ENCODE measurements around the gene SLC25A21. TPM values are rescaled to one million over a fixed set of nuclear protein-coding genes. Genes with fewer than 3 reads are reported as not detected.

The SLC25A21 gene
- total and polyA plus RNA-seq, 2 donors (not counting 1 experiment from before 2014, with no cell fraction given), result 0.50 to 0.62 TPM

- no peak overlapping the region for H3K27ac ChIP-seq (ENCODE audit: insufficient read depth, low read length)
- H3K9me3 ChIP-seq (ENCODE audit: control insufficient read depth, insufficient read depth, low read depth, low read length), result no peaks in the 10 kb centered on the region
- no peaks in the 10 kb centered on the region for H3K36me3 ChIP-seq (ENCODE audit: control insufficient read depth, insufficient read depth, low read length)
- peaks cover 3% of the 10 kb centered on the region for H3K27me3 ChIP-seq (ENCODE audit: control insufficient read depth, insufficient read depth, low read length)
- no peaks in the 10 kb centered on the region for H3K4me1 ChIP-seq (ENCODE audit: control insufficient read depth, extremely low read depth, insufficient read depth, low read length)
- no peak for DNase-seq (ENCODE audit: low read depth in 2 of 2)
- H3K4me3 ChIP-seq (replicated peaks in 1 of 4; ENCODE audit: control extremely low read depth in 1 of 4, insufficient read depth in 1 of 4, low read depth in 3 of 4, low read length in 4 of 4), result no peak overlapping the region
- no peak for TF ChIP-seq EZH2 (IDR thresholded peaks at IDR 0.05; ENCODE audit: low read length, missing control alignments)
- no peak for TF ChIP-seq CTCF (conservative IDR thresholded peaks at IDR 0.05 in 1 of 2, IDR thresholded peaks at IDR 0.05 in 1 of 2; ENCODE audit: low read depth in 1 of 2, low read length in 2 of 2)
- H4K20me1 ChIP-seq (ENCODE audit: control insufficient read depth, extremely low read depth, insufficient read depth, low read length), result no peaks in the 10 kb centered on the region
- H3K79me2 ChIP-seq (ENCODE audit: control insufficient read depth, insufficient read depth, low read length), result no peaks in the 10 kb centered on the region
- no peak overlapping the region for H3K4me2 ChIP-seq (ENCODE audit: extremely low read depth, insufficient read depth, low read length)
- H2AFZ ChIP-seq (ENCODE audit: low read length), result no peak overlapping the region
- no peak overlapping the region for H3K9ac ChIP-seq (ENCODE audit: insufficient read depth, low read length)
These were observed 344.5 kb downstream of the SLC25A21 start for GRCh38 chr14:36827861-36828260.

DNA sequence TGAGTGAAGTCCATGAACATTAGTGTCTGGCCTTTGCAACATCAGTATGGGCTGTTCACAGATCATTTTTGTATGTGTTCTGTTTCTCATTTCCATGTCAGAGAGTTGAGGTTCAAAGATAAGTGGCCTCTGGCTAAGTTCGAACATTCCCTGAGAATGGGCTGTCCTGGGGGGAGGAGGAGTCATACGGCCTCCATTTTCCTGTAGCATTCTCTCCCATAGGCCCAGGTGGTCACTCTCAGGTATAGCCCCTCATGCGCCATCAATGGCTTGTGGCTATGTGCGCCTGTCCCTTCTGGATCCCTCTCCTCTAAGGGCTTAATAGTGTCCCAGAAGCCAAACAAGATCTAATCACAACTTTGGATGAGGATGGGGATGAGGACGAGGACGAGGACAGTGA, 345.8 kb downstream of the SLC25A21 start:
- Histone ChIP-seq H3K4me3 (replicated peaks in 1 of 4; ENCODE audit: control extremely low read depth in 1 of 4, insufficient read depth in 1 of 4, low read depth in 3 of 4, low read length in 4 of 4) (no peak overlapping the region), H3K9me3 (ENCODE audit: control insufficient read depth, insufficient read depth, low read depth, low read length) (no peaks in the 10 kb centered on the region), H4K20me1 (ENCODE audit: control insufficient read depth, extremely low read depth, insufficient read depth, low read length) (no peaks in the 10 kb centered on the region), H3K79me2 (ENCODE audit: control insufficient read depth, insufficient read depth, low read length) (no peaks in the 10 kb centered on the region), H3K4me1 (ENCODE audit: control insufficient read depth, extremely low read depth, insufficient read depth, low read length) (no peaks in the 10 kb centered on the region), H3K27me3 (ENCODE audit: control insufficient read depth, insufficient read depth, low read length) (peaks cover 3% of the 10 kb centered on the region), H3K27ac (ENCODE audit: insufficient read depth, low read length) (no peak overlapping the region), H3K36me3 (ENCODE audit: control insufficient read depth, insufficient read depth, low read length) (no peaks in the 10 kb centered on the region), H3K9ac (ENCODE audit: insufficient read depth, low read length) (no peak overlapping the region), H2AFZ (ENCODE audit: low read length) (no peak overlapping the region), H3K4me2 (ENCODE audit: extremely low read depth, insufficient read depth, low read length) (no peak overlapping the region)
- TF ChIP-seq CTCF (conservative IDR thresholded peaks at IDR 0.05 in 1 of 2, IDR thresholded peaks at IDR 0.05 in 1 of 2; ENCODE audit: low read depth in 1 of 2, low read length in 2 of 2) (no peak), EZH2 (IDR thresholded peaks at IDR 0.05; ENCODE audit: low read length, missing control alignments) (no peak)
- no peak for DNase-seq (ENCODE audit: low read depth in 2 of 2)

DNA sequence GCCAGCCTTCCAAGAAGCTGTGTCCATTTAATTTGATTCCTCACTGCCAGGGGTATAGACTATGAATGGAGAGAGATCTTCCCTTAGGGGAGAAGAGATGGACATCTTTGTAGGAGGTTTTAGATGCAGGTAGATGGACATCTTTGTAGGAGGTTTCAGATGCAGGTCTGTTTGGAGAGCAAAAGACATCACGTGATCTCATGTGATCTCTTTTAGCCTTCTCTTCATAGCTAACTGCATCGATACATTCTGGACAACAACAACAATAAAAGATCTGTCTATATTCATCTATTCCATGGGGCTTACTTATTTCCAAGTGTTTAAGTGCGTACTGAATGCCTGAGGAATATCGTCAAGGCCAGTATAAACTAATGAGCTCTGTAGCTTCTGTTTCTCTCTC, 347.6 kb downstream of the SLC25A21 start:
- Histone ChIP-seq H3K4me1 (ENCODE audit: control insufficient read depth, extremely low read depth, insufficient read depth, low read length) (no peaks in the 10 kb centered on the region), H3K27me3 (ENCODE audit: control insufficient read depth, insufficient read depth, low read length) (peaks cover 3% of the 10 kb centered on the region), H3K79me2 (ENCODE audit: control insufficient read depth, insufficient read depth, low read length) (no peaks in the 10 kb centered on the region), H3K27ac (ENCODE audit: insufficient read depth, low read length) (no peak overlapping the region), H2AFZ (ENCODE audit: low read length) (no peak overlapping the region), H4K20me1 (ENCODE audit: control insufficient read depth, extremely low read depth, insufficient read depth, low read length) (no peaks in the 10 kb centered on the region), H3K9ac (ENCODE audit: insufficient read depth, low read length) (no peak overlapping the region), H3K4me2 (ENCODE audit: extremely low read depth, insufficient read depth, low read length) (no peak overlapping the region), H3K9me3 (ENCODE audit: control insufficient read depth, insufficient read depth, low read depth, low read length) (no peaks in the 10 kb centered on the region), H3K4me3 (replicated peaks in 1 of 4; ENCODE audit: control extremely low read depth in 1 of 4, insufficient read depth in 1 of 4, low read depth in 3 of 4, low read length in 4 of 4) (no peak overlapping the region), H3K36me3 (ENCODE audit: control insufficient read depth, insufficient read depth, low read length) (no peaks in the 10 kb centered on the region)
- TF ChIP-seq CTCF (conservative IDR thresholded peaks at IDR 0.05 in 1 of 2, IDR thresholded peaks at IDR 0.05 in 1 of 2; ENCODE audit: low read depth in 1 of 2, low read length in 2 of 2) (no peak), EZH2 (IDR thresholded peaks at IDR 0.05; ENCODE audit: low read length, missing control alignments) (no peak)
- no peak for DNase-seq (ENCODE audit: low read depth in 2 of 2)
